MCF 10A (cell line): ENCODE measurements around the gene ERMARD. TPM values are rescaled to one million over a fixed set of nuclear protein-coding genes. Genes with fewer than 3 reads are reported as not detected.

Experiments
- BruUV-seq: library from RNA; stranded (reverse); fragments of 400-500 nt; replicated peaks from 2 replicates; lab custom pipeline; 2021; lab: Mats Ljungman, UMichigan
- CTCF ChIA-PET: fragments of 300-600 bp; sonication (Branson Sonifier 250); formaldehyde crosslinking; extraction: SDS; loops from one replicate; lab custom pipeline; 2021; ENCODE audit warnings: antibody characterized with exemption, inconsistent platforms; lab: Yijun Ruan, JAX
- POLR2A ChIA-PET: fragments of 300-600, 350-650 bp; sonication (Branson Sonifier 250); formaldehyde crosslinking; extraction: SDS; loops from one replicate; lab custom pipeline; 2020; ENCODE audit warnings: antibody characterized with exemption, inconsistent platforms; lab: Yijun Ruan, JAX
- DNase-seq: peaks from one replicate; pipeline ENCODE4 v3.0.0-alpha.2; 2018; ENCODE audit not compliant: unreplicated experiment
- H3K27ac Mint-ChIP-seq: one replicate; pipeline ENCODE4 v1.8.0; 2022; ENCODE audit warnings: mild to moderate bottlenecking, low read depth, mixed read lengths; ENCODE audit not compliant: unreplicated experiment
- H3K27me3 Mint-ChIP-seq: one replicate; pipeline ENCODE4 v1.8.0; 2022; ENCODE audit warnings: mixed read lengths; ENCODE audit not compliant: insufficient read depth, unreplicated experiment
- H3K36me3 Mint-ChIP-seq: one replicate; pipeline ENCODE4 v1.8.0; 2022; ENCODE audit warnings: mild to moderate bottlenecking, moderate library complexity, mixed read lengths; ENCODE audit not compliant: insufficient read depth, unreplicated experiment
- H3K4me1 Mint-ChIP-seq: one replicate; pipeline ENCODE4 v1.8.0; 2022; ENCODE audit warnings: mixed read lengths; ENCODE audit not compliant: insufficient read depth, unreplicated experiment
- H3K4me3 Mint-ChIP-seq: one replicate; pipeline ENCODE4 v1.8.0; 2022; ENCODE audit warnings: mild to moderate bottlenecking, moderate library complexity, mixed read lengths; ENCODE audit not compliant: unreplicated experiment
- H3K9me3 Mint-ChIP-seq: one replicate; pipeline ENCODE4 v1.8.0; 2022; ENCODE audit warnings: mixed read lengths; ENCODE audit not compliant: unreplicated experiment
- CTCF ChIP-seq: fragments of 200-600 bp; IDR thresholded peaks from one replicate; pipeline ENCODE4 v1.8.0; 2022; ENCODE audit warnings: antibody characterized with exemption, mild to moderate bottlenecking; ENCODE audit not compliant: unreplicated experiment
- intact Hi-C: fragments of 100-400 bp; cut with micrococcal nuclease; formaldehyde crosslinking; loops from 2 replicates; pipeline ENCODE4 v1.14.1; 2022
- total RNA-seq: library from RNA; stranded (reverse); gene quantifications from 2 replicates; pipeline ENCODE4 v1.2.3, GENCODE V29; 2022

Gene ERMARD
- total RNA-seq, 1 experiment from 2014 or later = 42.8 TPM

GRCh38 chr6:169828176-169828575 is 76.8 kb downstream of the ERMARD start:
- no TSS peak for BruUV-seq
- Mint-ChIP-seq H3K36me3 (no peaks in the 10 kb centered on the region), H3K27me3 (peaks cover 73% of the 10 kb centered on the region), H3K4me1 (peaks cover 6% of the 10 kb centered on the region), H3K27ac (no peak overlapping the region), H3K9me3 (peaks cover 6% of the 10 kb centered on the region), H3K4me3 (no peak overlapping the region)
- no peak for DNase-seq
- POLR2A ChIA-PET = no interaction called here
- TF ChIP-seq CTCF = no peak
- intact Hi-C loops = no loop called here
- CTCF ChIA-PET = interaction anchor here (0.6 to 1.2 kb wide), 3 partner anchors 22 to 701 kb away, joined by 3 to 4 read pairs (median 3); no protein-coding TSS in a partner anchor

GRCh38 chr6:169829786-169830185 is 78.4 kb downstream of the ERMARD start:
- no peak for DNase-seq
- no peak for TF ChIP-seq CTCF
- intact Hi-C loops = loop anchor here (2.0 to 10.0 kb wide), 3 partner anchors 39 to 872 kb away; no protein-coding TSS in a partner anchor
- ChIA-PET CTCF (interaction anchor here (1.2 to 1.5 kb wide), 2 partner anchors 463 to 700 kb away, joined by 3 to 5 read pairs; no protein-coding TSS in a partner anchor), POLR2A (no interaction called here)
- Mint-ChIP-seq H3K9me3 (peaks cover 6% of the 10 kb centered on the region), H3K27ac (no peak overlapping the region), H3K4me3 (no peak overlapping the region), H3K36me3 (no peaks in the 10 kb centered on the region), H3K27me3 (peaks cover 73% of the 10 kb centered on the region), H3K4me1 (peaks cover 6% of the 10 kb centered on the region)
- BruUV-seq = no TSS peak

GRCh38 chr6:169830876-169831275 is 79.5 kb downstream of the ERMARD start:
- Mint-ChIP-seq H3K27ac (no peak overlapping the region), H3K36me3 (no peaks in the 10 kb centered on the region), H3K4me3 (no peak overlapping the region), H3K27me3 (peaks cover 73% of the 10 kb centered on the region), H3K4me1 (peaks cover 6% of the 10 kb centered on the region), H3K9me3 (peaks cover 6% of the 10 kb centered on the region)
- intact Hi-C loops = loop anchor here (1.0 to 10.0 kb wide), 5 partner anchors 40 to 874 kb away; no protein-coding TSS in a partner anchor
- ChIA-PET POLR2A (interaction anchor here (0.9 kb wide), 1 partner anchor 148 kb away, joined by 3 read pairs; no protein-coding TSS in a partner anchor), CTCF (interaction anchor here (0.6 to 3.8 kb wide), 29 partner anchors 8 to 928 kb away, joined by 3 to 65 read pairs (median 5); partner anchors contain the start of gene DLL1)
- no peak for DNase-seq
- TF ChIP-seq CTCF = no peak
- no TSS peak for BruUV-seq

Other genes starting within 250 kb of the ERMARD start
- 65.4 and 80.6 TPM in 2 replicates for gene WDR27, start 49.6 kb upstream of the ERMARD start, total RNA-seq
- gene C6orf120, start 49.5 kb upstream of the ERMARD start, total RNA-seq = 25.3 and 26.3 TPM in 2 replicates
- gene PHF10, start 27.1 kb upstream of the ERMARD start, total RNA-seq = 27.2 and 34.9 TPM in 2 replicates
- 0.79 and 1.3 TPM in 2 replicates for gene DYNLT2, start 50 bp upstream of the ERMARD start, total RNA-seq